Activated CD4-positive, alpha-beta T cell treated with anti-CD3 and anti-CD28 coated beads for 4 hours (primary cell): Measurements from ENCODE around the gene LPP.

Experiments used
- DNase-seq, 2 donors: peaks; one replicate each; pipeline ENCODE4 v3.0.0-alpha.2; 2020

LPP gene

DNA sequence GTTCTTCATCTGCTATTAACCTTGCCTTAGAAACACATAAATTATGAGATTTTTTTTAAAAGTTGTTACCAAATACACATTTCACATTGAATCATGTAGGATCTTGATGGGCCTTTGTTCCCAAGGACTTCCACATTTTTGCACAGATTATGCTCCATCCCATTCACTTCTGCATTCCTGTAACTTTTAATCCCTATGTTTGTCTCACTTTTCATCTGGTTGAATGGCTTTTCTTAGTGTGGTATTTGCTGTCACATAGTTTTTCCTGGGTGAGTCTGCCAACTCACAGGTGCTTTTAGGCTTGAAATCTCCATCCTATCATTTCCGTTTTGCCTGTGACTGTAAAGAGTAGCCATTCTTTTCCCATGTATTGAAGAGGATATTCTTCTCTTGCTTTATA lies 720.6 kb downstream of the LPP start:
- DNase-seq: no peak

DNA sequence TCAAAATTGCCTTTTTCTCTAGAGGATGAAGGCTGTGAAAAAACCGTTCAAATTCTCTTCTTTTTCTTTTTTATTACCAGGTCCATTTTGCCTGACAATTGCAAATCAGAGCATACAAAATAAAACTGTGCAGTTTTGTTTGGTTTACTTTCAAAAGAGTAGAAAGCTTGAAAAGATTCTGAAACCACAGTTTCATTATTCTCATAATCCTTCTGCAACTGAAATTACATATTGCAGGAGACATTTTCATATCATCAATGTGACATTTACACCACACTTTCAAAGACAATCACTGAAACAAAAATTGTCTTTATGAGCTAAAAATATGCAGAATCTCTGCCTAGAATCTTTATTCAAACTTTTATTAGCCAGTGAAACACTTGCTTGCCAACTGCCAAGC lies 721.5 kb downstream of the LPP start:
- no peak for DNase-seq

DNA sequence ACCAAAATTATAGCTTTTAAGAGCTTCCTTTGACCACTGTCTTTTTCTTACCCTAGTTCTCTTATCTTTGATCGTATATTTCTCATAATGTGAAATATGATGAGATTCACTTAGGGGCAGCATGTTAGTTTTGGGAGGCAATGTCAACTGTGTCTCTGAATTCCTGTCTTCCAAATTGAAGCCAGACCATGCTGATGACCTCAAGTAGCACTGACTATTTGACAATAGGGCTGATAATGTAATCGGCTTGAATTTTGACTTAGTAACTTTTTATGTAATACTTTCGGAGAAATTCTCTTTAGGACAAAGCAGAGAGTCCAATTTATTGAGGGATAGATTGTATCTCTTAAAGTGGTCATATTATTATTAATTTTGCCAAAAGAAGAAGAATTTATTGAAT lies 722.4 kb downstream of the LPP start:
- DNase-seq: no peak

DNA sequence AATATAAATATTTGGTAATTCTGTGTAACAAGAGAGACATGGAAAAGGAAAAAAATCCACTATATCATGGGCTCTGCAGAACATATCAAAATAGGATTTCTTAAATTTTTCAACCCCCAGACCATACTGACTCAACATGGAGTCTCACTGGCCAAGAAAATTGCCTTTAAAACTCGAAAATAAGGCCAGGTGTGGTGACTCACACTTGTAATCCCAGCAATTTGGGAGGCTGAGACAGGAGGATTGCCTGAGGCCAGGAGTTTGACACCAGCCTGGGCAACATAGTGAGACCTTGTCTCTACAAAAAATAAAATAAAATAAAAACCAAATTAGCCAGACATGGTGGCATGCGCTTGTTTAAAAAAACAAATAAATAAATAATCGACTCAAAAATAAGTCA lies 723.4 kb downstream of the LPP start:
- no peak for DNase-seq

DNA sequence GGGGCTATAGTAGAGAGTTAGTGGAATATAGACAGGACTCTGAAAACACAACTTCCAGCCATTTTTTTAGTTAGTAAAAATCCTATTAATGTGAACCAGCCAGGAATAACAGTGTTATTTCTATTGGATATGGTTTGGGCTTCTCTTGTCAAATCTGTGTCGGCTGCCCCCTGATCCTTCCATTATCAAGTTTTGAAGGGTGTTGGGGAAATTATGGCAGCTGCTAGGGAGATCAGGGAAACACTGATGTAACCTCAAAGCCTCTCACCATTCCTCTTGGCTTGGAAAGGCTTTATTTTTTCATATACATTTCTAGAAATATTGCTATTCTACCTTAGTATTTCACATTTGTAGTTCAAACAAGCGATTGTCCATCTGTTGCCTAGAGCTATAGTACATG lies 724.1 kb downstream of the LPP start:
- DNase-seq: no peak

DNA sequence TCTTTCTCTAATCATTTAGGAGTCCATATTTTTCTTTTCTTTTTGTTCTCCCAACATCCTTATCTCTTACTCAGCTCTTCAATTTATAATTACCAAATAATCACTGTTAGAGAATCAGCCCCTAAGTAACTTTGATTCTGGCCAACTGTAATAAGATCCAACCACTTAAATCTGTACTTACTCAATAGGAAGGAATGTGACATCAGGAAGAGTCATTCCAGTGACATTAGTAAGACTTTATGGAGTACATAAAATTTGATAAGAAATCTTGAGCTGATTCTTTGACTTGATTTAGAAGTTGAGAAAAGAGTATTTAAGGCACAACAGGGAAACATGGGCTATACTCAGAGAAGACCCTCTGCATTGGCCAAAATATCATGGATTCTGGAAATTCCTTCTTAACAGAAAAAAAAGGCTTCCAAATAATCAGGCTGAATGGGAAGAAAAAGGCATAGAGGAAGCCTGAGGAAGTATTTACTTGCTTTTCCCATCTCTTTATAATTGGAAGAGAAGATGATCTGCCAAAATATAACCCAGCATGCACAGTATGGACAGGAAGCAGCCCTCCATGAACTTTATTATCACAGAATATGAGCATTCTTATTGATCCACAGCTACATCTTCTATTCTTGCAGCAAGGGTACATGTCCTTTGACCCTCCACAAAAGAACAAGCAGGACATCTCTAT lies 728.1 kb downstream of the LPP start:
- no peak for DNase-seq

DNA sequence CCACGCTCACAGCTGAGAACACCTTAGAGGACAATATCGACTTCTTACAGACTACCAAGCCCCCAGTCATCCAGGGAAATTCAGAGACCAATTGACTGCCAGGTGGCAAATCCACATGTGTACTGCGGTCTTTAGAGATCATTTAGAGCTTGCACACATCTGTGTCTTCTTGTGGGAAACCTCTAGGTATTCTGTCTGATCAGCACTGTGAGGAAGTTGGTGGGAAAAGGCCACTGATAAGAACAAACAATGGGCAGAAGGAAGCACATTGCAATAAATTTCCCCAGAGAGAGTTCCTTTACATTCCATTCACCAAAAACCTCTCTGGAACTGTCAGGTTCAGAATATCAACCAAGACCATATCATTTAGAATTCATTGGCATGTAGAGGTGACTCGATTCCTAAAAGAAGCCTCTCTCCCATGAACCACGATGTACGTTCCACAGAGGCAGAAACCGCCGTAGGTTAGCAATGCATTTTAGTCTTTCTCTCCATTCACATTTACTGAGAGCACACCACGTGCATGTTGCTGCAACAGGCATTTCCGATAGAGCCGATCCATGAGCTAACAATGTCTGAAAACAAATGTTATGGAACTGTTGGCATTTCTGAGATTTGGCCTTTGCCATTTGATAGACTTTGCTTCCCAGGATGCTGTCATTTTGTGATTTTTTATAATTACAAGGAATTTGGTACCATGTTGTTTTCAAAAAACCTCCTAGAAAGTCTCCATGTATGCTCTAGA lies 730.5 kb downstream of the LPP start:
- no peak for DNase-seq

DNA sequence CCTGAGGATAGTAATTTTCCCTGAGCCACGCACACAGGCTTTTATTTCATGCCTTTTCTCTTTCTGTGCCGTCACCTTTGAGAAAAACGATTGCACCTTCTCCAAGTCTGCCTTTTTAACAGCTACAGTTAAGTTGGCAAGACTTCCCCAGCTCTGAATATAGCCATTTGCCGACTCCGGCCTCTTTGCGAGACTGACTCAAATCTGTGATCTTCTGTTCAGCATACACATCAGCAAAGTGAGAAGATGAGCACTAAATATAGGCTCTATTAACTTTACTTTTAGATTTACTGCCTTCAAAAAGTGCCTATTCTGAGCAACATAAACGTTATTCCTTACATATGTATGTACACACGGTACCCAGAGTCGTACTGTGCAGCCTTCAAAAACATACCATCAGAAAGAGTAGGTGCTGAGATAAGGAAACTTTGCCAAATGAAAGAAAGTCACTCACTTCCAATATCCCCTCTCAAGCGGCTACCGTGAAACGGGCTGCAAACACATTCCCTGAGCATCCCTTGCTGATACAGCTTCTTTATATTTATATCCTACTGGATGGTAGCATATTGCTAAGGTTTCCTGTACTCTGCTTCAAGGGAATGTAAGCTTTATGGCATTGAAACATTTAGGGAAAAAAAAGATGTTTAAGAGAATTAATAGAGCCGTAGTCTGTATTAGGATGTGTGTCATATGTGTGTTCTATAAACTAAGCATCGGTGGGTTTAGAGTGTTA lies 734.5 kb downstream of the LPP start:
- no peak for DNase-seq

DNA sequence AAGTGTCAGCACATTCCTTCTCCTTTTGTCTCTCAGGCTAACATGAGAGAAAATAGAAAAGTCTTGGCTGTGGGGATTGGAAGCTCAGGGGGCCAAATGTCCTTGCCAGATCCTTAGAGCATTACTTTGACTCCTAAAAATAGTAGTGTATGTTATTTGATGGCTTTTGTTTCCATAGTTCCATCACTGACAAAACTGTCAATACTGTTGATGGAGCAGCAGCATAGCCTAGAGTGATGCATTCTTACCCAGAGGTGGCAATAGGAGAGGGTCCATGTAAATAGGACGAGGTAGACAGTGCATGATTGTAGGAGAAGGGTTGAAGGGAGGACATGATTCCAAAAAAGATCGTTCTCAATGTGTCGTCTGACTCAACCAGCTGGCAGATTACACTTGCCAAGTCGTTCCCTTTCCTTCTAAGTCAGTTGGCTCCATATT lies 735.1 kb downstream of the LPP start:
- DNase-seq: no peak

DNA sequence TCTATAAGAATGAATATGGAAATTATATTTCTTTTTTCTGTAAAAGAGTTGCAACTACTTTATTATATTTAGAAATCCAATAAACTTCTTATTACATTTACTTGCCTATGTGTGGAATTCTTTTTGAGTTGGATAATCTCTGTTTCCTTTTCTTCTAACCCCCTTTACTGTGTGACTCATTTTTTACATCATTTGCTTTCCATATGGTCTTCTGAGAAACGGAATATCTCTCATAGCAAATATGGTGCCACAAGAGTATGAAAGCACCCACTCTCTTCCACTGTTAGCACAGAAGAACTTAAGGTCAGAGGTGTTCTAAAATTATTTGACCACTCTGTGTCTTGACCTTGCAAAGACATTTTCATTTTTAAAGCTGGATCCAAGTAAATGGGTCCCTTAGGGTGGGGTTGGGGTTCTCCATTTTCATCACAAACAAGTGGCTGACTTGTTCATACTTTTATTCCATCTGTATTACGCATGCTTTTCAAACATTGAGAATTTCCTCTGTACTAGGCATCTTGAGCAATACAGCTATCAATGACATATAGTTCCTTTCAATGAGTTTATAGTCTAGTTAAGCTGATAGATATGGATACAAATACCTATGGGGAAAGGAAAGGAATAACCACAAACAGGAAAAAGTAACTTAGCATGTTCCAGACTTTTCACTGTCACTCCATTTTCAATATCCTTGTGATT lies 736.8 kb downstream of the LPP start:
- no peak for DNase-seq

DNA sequence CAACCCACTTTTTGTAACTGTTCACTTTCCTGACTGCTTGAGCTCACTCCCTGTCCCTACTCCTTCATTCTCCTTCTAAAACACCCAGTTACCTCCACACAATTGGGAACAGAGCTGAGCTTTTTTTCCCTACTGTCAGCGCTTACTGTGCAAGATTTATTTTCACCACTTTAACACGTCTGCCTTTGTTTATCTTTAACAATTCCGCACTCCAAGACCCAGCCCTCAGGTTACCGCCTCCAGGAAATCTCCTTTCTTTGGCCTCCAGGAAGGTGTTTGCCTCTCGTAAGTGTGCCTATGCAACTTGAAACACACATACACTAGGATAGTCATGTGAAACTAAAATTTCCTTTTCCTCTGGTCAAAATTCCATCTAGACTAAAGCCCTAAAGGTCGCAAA lies 745.9 kb downstream of the LPP start:
- DNase-seq: no peak

DNA sequence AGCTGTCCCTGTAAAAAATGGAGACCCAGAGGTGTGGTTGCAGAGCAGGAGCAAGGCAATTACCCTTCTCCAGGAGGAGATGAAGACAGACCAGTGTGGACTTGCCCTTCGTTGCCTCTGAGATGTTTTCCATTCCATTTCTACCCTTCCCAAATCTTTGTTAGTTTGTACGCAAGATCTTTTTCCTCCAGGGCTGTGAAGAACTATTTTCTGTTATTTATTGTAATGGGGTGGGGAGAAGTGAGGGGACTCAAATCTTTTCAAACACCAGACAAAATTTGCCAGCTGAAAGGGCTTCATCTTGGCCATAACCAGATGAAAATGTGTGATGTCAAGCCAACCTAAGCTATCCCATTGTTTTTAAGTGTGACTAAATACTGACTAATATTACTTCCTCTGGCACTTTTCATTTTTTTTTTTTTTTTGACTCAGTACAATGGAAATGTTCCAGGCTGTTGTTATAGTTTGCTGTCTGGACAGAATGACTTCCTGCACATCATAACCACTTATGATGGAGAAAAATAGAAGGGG lies 746.5 kb downstream of the LPP start:
- no peak for DNase-seq

DNA sequence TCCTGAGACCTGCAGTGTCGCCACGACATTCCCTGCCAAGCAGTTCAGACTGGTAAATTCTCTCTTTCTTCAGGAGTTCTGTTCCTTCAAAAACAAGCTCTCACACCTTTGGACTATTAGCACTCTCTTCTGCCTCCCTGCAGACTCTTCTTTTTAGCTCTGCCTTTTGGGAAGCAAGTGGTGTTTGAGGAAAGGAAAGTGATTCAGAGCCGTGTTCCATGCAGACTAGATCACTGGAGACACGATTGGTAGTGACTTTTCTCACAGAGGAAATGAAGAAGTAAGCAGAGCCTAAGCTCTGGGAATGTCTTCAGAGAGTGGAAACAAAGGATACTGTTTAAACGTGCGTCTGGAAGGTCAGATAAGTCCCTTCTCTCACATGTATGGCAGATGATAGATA lies 747.2 kb downstream of the LPP start:
- no peak for DNase-seq

DNA sequence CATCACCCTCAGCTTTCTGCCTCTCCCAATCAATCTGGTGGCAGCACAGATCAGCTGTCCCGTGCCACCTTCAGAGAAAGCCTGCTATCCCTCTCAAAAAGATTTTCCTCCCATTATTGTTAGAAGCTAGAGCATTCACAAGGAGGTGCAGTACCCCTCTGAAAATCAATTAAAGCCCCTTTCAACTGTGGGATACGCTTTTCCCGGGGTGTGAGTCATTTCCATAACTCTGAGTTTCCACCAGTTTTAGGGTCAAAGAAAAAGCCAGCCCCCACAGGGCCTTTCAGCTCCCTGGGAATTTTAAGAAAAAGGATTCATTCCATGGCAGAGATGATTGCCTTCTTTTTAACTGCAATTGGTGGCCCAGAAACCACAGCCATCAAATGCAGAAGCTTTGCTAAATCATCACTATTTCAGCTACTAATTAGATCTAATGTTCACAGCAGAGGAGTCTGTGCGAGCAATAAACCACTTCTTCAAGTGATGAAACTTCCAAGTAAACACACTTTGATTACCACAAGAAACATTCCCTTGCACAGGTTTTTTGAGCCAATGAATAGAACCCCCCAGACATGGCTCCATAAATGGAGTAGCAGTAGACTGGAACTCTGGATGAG lies 747.8 kb downstream of the LPP start:
- no peak for DNase-seq

DNA sequence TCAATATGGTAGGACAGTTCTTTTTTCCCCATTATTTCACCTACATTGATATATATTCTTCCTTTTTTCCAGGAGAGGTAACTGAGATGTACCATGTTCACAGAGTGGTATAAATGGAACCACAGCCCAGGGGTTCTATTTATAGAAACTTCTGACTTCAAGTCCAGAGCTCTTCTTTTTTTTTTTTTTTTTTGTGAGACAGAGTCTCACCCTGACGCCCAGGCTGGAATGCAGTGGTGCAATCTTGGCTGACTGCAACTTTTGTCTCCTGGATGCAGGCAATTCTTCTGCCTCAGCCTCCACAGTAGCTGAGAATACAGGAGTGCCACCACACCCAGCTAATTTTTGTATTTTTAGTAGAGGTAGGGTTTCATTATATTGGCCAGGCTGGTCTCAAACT lies 750.7 kb downstream of the LPP start:
- no peak for DNase-seq

DNA sequence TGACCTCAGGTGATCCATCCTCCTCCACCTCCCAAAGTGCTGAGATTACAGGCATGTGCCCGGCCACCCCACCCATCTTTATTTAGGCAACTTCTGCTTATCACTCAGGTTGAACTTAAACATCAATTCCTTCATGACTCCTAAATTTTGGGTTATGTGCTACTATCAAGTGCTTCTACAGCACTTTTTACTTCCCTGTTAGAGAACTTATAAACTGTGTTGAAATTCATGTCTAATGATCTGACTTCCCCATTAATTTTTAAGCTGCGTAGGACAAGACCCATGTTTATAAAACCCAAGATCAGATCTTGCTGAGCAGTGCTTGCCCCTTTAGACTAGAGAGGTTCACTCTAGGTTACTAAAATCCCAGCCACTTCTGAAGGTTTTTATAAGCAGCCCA lies 751.6 kb downstream of the LPP start:
- DNase-seq: no peak

DNA sequence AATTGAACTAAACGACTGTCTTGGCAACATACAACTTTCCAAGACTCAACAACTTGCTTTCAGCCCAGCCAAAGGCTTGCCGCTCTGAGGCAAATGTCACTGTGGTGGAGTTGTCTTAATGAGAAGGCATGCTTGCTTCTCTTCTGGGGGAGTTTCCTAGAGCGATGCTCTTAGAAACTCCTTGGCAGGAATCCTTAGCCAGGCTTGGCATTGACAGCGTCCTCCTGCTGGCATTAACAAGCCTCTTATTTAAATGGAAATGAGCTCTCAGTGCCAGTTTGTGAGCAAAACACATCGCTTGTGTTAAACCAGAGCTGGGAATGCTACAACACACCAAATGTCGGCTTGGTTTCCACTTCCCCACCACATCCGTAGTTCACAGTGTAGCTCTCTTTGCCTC lies 752.3 kb downstream of the LPP start:
- DNase-seq: no peak

DNA sequence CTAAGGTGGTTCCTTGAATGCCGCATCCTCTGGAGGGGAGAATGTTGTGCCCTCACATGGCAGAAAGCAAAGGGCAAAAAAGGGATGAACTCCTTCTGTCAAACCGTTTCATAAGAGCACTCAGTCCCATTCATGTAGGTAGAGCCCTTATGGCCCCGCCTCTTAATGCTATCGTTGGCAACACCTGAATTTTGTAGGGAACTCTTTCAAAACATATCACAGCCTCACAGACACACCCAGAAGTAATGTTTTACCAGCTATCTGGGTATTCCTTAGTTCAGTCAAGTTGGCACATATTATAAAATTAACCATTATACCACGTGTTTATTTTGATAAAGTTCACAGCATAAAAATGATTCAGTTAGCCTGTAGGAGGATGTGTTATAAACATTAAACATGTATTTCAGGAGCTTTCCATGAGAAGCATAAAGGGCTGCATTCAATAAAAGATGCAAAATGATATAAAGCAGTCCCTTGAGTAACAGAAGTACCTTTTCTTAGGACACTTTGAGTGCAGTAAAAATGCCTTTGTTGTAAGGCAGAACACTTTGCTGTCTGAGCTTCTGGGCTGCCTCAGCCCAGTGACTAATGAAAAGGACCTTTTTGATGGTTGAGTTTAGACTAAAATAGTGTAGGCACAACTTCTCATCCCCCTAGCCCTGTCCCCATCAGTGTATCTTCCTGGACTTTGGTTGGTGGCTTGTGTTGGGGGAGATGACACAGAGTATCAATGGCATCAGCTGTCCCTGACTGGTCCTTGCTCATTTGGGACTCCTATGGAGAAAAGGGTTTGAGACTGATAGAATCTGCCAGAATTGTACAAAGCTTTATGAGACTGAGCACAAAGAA lies 754.3 kb downstream of the LPP start:
- DNase-seq: no peak

DNA sequence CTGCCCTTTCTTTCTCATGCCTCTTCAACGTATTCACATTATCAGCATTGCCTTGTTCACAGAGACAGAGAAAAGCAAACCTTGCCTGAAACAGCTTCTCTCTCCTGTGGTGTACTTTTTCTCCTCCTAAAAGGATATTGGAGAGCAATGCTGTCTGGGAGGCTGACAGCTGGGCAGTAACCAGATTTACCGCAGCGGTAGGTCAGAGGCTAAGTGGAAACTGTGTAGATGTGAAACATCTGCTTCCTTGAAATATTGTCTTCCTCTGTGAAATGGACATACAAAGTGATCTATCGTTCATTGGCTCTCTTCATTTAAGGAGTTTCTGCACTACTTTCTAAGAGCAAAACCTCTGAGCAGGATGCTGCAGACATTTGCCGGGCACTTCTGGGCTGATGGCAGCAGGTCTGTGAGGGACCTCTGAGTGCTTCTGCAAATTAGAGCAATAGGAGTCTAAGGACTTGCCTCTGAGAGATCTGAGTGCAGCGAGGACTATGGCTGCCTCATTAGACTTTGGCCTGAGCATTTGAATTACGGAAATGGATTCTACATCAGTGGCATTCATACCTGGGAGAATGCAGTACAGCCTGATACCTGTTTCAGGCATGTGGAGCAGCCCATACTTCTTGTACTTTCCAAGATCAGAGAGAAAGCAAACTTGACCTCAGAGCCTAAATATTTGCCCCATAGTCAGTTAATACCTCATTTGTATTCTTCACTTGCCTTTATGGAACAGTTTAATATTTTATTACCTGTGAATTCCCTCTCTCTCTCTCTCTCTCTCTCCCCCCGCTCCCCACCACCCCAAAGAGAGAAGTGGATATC lies 757.3 kb downstream of the LPP start:
- no peak for DNase-seq

DNA sequence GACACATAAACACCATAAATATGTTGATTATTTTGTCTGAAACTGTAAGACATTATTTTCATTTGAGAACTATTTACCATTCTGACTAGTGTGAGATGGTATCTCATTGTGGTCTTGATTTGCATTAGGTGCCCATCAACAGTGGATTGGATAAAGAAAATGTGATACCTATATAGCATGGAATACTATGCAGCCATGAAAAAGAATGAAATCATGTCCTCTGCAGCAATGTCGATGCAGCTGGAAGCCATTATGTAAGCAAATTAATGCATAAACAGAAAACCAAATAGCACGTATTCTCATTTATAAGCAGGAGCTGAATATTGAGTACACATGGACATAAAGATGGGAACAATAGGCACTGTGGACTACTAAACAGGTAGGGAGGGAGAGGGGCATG lies 759.1 kb downstream of the LPP start:
- DNase-seq: no peak

DNA sequence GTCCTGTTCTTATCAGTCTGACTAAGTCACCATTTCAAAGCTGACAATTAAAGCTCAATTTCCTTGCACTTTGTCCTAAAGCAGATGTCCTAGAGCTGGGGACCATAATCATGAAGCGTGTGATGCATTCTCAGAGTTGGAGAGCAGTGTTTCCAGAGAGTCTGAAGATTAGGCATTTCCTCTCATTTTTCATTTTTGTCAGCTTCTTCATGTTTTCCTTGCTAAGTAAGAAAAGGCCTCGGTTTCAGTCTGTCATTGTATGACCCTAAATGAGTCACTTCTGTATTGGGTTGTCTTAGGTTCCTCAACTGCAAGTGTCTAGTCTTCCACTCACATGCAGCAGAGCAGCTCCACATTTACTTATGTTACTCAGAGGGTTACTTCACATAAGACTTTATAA lies 760.6 kb downstream of the LPP start:
- DNase-seq: no peak
